HEK293T (cell line): ENCODE measurements around the gene TMEFF2.

Source experiments
- ELF4 ChIP-seq: fragments of 450-650 bp; IDR thresholded peaks from 2 replicates; pipeline ENCODE4 v1.6.1; 2017; ENCODE audit warnings: antibody characterized with exemption
- FOXA1 ChIP-seq: fragments of 450-650 bp; IDR thresholded peaks from 2 replicates; pipeline ENCODE4 v1.6.1; 2016; ENCODE audit warnings: mild to moderate bottlenecking
- FOXM1 ChIP-seq: fragments of 450-650 bp; IDR thresholded peaks from 2 replicates; pipeline ENCODE4 v1.6.1; 2017; ENCODE audit warnings: mild to moderate bottlenecking, borderline replicate concordance
- SP1 ChIP-seq: fragments of 450-650 bp; IDR thresholded peaks from 2 replicates; pipeline ENCODE4 v1.6.1; 2017

- TF ChIP-seq SP1 = no peak
- TF ChIP-seq FOXA1 = no peak
- no peak for TF ChIP-seq ELF4
- TF ChIP-seq FOXM1 = no peak
Measured at GRCh38 chr2:191929288-191929687, 265.4 kb downstream of the TMEFF2 start.
